ENCODE results near the gene SGSH.

The SGSH gene

GRCh38 chr17:80180192-80180591 lies 39.9 kb downstream of the SGSH start:
- no peak for DNase-seq

- no peak for DNase-seq
These were observed 42.0 kb downstream of the SGSH start for GRCh38 chr17:80177986-80178595.

- no peak for DNase-seq
These were observed 43.4 kb downstream of the SGSH start for GRCh38 chr17:80176757-80177156.

- no peak for DNase-seq
These were observed 46.2 kb downstream of the SGSH start for GRCh38 chr17:80173916-80174315.

- DNase-seq: no peak
These were observed 47.0 kb downstream of the SGSH start for GRCh38 chr17:80173126-80173525.

GRCh38 chr17:80171681-80172080 lies 48.5 kb downstream of the SGSH start:
- no peak for DNase-seq

- no peak for DNase-seq
These were observed 50.2 kb downstream of the SGSH start, which contains the start of gene CARD14 for GRCh38 chr17:80169784-80170500. CARD14 (plus strand) TSS chr17:80170030; CDS start chr17:80181439, 11,409 bp downstream.

GRCh38 chr17:80169107-80169506 lies 51.0 kb downstream of the SGSH start:
- no peak for DNase-seq

GRCh38 chr17:80168371-80168770 lies 51.8 kb downstream of the SGSH start:
- DNase-seq: no peak

GRCh38 chr17:80166446-80166845 lies 53.7 kb downstream of the SGSH start:
- DNase-seq: no peak

- DNase-seq: no peak
These were observed 55.9 kb downstream of the SGSH start for GRCh38 chr17:80164185-80164584.

GRCh38 chr17:80163336-80163735 lies 56.8 kb downstream of the SGSH start:
- no peak for DNase-seq

GRCh38 chr17:80160536-80160935 lies 59.6 kb downstream of the SGSH start:
- DNase-seq: no peak
